Mucosa of gallbladder (tissue), 1 donor: Measurements from ENCODE around the gene PPP1R12B. TPM values are rescaled to one million over a fixed set of nuclear protein-coding genes. Genes with fewer than 3 reads are reported as not detected.
"Not testable (repeated sequence)": the region's sequence is repeated elsewhere in the genome, so short reads cannot be mapped to it uniquely, and the experiment has no call there.

ENCODE experiments used
- DNase-seq: peaks from one replicate; pipeline ENCODE4 v3.0.0-alpha.2; 2020; ENCODE audit warnings: low spot score
- total RNA-seq: library from RNA; stranded (reverse); gene quantifications from one replicate; pipeline ENCODE4 v1.2.1, GENCODE V29; 2021
- donor health status: DM: no; HTN: no; CAD: no.

The PPP1R12B gene
- total RNA-seq, 1 donor from 2014 or later = 194 TPM

DNA sequence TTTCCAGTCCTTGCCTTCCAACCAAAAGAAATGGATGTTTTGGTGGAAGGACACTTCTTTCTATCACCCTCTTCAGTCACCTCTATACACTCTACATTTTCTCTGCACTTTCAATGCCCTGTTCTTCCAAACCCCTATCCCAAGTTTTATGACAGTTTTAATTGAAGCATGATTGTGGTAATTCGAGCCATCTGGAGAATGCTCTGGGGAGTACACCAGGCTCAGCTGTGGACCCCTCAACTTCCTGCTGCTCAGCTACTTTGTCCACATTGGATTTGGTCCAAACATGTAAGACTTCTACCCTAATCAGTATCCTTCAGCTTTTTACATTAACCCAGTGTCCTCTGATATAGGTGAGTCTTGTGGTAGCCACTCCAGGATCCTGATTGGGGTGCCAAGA lies 232.1 kb downstream of the PPP1R12B start:
- no peak for DNase-seq

DNA sequence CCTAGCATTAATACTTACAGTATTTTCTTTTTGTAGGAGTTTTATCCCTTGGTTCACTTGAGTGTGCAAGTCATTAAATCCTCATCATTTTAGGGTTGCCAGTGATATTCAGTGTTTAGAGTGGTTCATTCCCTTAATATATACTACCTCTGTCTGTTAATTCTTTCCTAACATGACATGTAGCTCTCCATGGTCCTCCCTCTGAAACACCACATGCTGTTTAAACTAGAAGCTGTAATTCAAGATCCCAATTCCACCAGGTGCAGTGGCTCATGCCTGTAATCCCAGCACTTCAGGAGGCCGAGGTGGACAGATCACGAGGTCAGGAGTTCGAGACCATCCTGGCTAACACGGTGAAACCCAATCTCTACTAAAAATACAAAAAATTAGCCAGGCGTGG lies 233.9 kb downstream of the PPP1R12B start:
- DNase-seq = not testable (repeated sequence)

GRCh38 chr1:202584707-202585589 lies 236.4 kb downstream of the PPP1R12B start:
- no peak for DNase-seq

DNA sequence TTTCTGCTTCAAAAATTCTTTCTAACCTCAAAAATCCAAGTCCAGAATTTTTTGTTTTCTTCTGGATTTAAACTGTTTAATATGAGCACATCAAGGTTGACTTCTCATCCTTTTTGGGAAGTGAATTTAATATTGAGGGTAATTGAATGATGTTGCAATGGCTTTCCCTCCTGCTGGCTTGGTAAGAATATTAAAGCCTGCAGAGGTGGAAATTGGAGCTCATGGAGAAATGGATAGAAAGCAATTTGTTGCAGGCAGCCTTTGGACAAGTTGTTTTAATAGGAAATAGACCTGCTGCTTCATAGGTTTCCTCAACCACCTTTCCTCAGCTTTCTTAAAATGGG lies 237.1 kb downstream of the PPP1R12B start:
- no peak for DNase-seq

GRCh38 chr1:202586018-202586821 lies 237.7 kb downstream of the PPP1R12B start:
- peak; percentile 63 for DNase-seq

- DNase-seq = no peak
These were observed 238.4 kb downstream of the PPP1R12B start for GRCh38 chr1:202586871-202587270.

DNA sequence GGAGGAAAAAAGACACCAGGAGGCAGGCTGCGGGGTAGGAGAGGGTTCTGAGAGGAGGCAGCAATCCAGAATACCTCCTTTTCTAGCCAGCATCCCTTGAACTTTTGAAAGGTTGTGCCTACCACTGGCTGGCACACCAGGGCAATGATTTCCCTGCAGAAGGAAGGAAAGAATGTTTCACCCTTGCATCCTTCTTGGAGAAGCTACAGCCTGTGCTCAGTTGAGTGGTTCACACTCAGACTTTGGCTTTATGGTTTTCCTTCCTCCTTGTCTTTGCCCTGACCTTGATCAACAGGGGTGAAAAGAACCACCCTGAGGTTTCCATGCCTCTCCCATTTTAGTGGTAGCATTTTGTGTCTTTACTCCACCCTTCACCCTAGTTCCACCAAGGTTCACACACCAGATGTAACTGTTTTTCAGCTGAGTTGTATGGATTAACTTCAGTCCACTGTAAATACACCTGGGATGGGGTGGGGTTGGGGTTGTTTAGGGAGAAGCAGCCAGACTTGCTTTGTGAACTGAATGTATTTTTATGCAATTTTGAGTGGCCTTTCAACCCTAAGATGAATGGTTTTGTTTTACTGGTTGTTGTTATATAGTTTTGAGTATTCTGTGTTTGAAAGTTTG lies 239.5 kb downstream of the PPP1R12B start:
- no peak for DNase-seq

- no peak for DNase-seq
These were observed 240.1 kb downstream of the PPP1R12B start for GRCh38 chr1:202588503-202589189.

DNA sequence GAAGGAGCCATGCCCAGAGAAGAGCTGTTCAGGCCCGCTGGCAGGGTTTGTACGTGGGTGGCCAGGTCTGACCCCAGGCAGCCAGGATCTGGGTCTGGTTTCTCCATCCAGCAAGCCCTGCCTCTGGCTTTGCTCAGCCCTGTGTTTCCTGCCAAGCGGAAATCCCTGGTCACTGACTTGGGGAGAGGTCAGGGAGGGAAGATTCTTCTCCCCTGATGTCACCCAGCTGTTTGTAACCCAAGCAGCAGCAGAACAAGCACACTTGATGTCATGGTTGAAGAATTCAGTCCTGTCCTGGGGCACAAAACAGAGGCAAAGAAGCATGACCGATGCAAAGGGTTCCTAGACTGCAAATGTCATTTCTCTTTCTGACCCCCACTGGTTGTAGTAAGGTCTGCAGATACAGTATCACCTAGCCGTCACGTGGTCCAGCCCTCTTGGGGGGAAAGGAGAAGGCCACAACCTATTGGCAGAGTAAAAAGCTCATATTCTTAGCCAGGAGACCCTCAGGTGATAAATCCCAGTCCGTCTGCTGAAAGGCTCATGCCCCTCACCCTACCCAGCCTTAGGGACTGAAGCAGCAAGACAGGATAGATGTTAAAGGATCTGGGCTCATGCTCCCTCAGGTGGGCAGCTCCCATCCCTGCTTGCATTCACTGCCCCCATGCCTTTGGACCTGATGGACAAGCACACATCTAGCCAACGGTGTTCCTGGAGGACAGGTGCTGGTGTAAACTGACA lies 240.9 kb downstream of the PPP1R12B start:
- DNase-seq = peak; percentile 90

GRCh38 chr1:202590126-202590525 lies 241.6 kb downstream of the PPP1R12B start:
- DNase-seq = no peak

DNA sequence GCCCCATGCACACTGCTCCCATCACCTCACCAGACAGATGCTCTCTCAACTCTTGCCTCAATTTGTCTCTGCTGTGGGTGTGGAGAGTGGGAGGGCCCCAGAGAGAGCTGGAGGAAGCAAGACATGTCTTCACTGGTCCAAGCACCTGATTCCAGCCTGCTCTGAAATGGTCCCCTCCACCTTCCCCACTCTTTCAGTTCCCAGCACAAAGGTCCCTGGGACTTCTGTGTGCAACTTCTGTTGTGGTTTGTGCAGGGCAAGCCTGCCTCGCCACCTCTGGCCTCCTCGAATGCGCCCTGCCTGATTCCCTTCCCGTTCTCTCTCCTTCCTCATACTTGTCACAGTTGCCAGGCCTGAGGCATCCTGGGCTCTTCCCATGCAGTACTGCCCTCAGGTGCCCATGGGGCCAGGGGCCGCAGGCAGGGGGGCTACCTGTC lies 242.5 kb downstream of the PPP1R12B start:
- no peak for DNase-seq

GRCh38 chr1:202591515-202591914 lies 243.0 kb downstream of the PPP1R12B start:
- no peak for DNase-seq

DNA sequence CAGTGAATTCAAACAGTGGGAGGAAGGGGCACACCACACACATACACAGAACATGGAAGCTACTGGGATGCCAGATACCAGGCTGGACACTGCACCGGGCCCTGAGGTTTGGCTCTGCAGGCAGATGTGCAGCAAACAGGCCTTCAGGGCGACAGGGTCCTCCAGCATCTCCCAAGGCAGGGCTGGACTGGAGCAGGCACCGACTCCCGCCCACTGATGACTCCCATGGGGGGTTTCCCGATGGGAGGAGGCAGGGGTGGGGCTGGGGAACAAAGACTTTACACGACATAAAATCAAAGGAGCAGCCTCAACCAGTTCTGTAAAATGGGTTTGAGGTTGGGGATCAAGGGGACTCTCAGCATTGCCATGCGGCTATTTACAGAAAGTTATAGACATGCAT lies 243.6 kb downstream of the PPP1R12B start:
- DNase-seq = no peak

DNA sequence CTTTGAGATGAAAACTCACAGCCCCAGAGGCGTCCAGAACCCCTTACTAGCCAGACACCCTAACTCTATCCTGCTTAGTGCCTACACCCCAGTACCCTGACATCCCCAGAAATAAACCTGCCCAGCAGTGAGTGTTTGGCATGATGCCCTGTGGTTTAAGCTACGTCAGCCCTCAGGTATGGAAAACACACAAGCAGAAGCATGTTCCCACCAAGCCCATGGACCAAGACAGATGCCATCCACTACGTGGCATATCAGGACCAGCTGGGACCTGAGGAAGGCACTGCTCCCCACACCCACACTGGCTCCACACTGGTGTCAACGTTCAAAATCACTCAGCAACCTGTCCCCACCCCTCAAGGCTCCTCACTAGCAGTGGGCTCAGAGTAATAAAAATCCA lies 245.3 kb downstream of the PPP1R12B start:
- no peak for DNase-seq

- DNase-seq = no peak
These were observed 248.1 kb downstream of the PPP1R12B start for GRCh38 chr1:202596638-202597037.

DNA sequence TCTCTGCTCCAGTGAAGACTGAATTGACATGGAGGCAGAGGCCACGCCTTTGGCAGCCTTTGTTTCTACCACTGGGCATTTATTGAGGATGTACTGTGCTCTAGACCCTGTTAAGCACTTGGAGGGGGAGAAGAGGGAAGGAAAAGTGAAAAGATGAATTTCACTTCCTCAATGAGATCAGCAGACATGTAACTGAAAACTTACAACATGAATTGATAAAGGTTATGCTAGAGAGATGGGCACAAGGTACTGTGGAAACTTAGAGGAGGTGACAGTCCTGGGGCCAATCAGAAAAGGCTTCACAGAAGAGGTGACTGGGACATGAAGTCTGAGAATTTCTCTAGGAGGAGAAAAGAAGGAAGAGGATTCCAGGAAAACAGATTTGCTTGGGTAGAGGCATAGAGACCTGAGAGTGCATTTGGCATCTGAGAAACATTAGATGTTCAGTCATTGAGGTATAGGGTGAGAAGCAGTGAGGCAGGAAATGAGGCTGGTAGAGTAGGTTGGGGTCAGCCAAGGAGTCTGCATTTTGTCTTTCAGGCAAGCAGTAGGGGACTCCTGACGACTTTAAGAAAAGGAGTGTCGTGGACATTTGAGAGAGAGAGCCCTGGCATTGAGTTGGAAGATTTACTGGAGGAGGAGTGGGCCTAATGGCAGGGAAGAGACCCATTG lies 248.7 kb downstream of the PPP1R12B start:
- no peak for DNase-seq

- peak; percentile 59 for DNase-seq
These were observed 251.4 kb downstream of the PPP1R12B start for GRCh38 chr1:202599669-202600431.

DNA sequence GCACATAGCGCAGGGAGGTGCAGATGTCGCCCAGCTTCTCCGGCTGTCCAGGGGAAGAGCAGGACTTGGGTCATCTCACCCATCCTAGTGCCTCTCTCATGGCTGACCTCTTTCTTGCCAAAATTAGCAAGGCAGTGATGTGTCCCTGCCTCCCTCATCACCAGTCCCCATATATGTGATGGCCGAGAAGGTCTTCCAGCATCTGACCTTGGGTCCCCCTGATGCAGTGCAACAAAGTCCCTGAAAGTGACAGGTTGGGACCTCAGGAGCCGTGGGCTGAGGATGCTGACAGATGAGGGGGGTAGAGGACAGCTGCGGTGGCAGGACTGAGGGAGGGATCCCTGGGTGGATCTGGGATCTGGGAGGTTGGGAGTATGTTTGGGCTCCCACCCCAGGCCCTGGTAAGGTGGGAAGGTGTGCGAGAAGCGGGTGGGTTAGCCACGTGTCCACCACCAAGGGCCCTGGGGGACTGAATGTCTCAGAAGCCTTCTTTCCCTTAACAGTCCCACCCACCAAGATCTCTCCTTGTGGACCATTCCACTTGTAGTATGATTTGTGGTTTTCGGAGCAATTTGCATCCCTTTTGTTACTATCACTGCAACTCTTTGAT lies 252.0 kb downstream of the PPP1R12B start:
- DNase-seq = no peak

GRCh38 chr1:202603435-202603834 lies 254.9 kb downstream of the PPP1R12B start:
- no peak for DNase-seq
